Measurements from ENCODE around the gene TLCD3B.
"Not testable (repeated sequence)": the region's sequence is repeated elsewhere in the genome, so short reads cannot be mapped to it uniquely, and the experiment has no call there.

The TLCD3B gene

DNA sequence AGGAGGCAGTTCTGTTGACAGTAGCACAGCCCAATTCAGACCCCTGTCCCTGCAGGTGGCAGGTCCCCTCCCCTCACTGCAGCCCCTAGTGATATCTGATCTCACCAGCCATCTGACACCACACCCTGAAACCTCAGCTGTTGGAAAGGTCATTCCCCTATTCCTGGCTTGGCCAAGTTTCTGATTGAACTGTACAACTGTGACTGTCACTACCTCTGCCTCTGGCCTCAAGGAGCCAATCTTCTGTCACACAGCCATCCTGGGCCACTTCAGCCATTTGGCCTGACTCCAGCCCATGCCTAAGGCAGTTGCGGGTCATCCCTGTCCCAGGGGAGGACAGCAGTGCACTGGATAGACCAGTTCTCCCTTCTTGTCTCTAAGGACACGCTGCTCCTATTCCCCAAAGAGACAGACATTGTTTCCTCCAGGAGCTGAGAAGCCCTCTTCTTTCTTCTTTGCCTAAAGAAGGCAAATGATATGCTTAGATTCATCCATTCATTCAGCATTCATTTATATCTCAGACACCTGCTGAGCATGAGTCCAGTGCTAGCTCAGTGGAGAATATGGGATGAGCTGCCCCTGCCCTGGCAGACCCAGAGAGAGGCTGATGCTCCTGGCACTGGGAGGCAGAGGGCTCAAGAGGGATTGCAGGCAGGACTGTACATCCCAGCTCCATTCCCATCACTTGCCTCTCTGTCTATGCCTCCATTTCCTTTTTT, 29.9 kb upstream of the TLCD3B start:
- no peak for DNase-seq (ENCODE audit: low read depth in 2 of 2)

DNA sequence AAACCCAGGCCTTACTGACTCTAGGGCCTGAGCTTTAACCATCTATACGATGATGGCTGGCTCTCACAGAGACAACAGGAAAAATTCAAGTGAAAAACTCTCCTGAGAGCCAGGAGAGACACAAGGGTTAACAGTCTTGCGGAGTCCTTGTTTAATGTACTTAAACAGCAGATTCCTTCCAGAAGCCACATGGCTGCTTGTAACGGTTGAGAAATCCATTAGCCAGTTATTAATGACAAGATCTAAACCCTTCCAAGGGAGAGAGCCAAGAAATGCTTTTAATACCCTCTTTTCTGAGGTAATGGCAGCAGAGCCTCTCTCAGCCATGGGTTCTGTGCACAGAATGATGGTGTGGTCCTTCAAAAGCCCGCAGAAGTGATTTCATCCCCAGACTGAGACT, 29.3 kb upstream of the TLCD3B start:
- no peak for DNase-seq (ENCODE audit: low read depth in 2 of 2)

DNA sequence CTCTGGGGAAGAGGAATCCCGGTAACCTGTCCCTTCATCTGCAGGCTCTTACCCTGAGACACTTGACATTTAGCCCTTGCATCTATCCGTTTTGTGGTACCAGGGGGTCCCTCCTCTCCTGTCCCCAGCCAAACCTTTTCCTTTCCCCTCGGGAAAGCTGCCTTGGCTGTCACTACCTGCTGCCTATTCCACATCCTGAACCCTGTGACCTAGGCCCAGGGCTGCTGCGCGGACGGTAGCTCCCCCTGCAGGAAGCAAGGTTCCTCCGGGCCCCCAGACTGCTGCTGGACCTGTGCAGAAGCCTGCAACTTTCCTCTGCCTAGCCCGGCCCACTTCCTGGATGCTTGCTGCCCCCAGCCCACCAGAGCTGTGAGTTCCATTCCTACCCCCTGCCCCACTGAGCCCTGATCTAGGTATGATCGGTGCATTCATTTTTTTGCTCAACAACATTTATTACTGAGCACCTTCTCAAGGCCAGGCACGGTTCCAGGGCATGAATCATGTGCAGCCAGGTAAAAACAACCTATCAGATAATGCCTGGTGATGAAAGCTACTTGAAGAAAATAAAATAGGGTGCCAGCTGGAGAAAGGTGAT, 24.0 kb upstream of the TLCD3B start:
- peak in 1 of 2 donors; percentile 55 for DNase-seq (ENCODE audit: low read depth in 2 of 2)

DNA sequence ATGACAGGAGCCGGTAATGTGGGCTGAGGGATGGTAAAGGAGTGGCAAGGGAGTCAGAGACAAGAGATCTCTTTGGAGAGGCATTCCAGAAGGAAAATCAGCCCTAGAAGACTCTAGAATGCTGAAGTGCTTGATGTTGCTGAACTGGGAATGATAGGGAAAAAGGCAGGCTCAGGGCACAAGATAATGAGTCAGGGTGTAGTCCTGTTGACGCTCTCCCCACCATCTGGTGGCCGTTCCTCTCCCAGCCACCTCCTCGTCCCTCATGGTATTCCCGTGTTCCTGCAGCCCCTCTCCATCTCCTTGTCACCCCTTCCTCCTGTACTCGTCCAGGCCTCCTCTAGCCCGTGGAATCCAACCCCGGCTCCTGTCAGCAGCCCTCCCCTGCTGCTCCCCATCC, 23.4 kb upstream of the TLCD3B start:
- no peak for DNase-seq (ENCODE audit: low read depth in 2 of 2)

DNA sequence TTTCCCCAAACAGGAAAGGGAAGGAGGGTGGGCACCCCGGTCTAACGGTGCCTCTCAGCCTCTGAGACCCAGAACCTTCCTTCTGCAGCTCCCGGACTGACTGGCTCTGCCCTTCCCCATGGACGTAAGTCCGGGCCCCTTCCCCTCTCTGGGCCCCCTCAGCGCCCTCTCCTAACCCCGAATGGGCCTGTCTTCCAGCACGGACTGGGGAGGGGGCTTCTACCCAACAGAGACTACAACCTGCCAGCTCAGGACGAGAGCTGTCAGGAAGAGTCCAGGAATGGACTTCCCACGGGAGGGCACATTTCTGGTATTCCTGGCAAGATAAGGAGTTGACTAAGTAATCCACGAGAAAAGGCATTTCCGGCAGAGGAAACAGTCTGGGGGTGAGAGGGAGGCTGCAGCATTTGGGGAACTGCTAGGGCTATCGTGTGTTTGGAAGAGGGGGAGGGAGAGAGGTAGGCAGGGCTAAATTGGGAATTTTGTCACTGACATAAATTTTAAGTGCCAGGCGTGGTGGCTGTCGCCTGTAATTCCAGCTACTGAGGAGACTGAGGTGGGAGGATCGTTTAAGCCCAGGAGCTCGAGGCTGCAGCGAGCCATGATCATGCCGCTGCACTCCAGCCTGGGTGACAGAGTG, 22.4 kb upstream of the TLCD3B start:
- no peak for DNase-seq (ENCODE audit: low read depth in 2 of 2)

DNA sequence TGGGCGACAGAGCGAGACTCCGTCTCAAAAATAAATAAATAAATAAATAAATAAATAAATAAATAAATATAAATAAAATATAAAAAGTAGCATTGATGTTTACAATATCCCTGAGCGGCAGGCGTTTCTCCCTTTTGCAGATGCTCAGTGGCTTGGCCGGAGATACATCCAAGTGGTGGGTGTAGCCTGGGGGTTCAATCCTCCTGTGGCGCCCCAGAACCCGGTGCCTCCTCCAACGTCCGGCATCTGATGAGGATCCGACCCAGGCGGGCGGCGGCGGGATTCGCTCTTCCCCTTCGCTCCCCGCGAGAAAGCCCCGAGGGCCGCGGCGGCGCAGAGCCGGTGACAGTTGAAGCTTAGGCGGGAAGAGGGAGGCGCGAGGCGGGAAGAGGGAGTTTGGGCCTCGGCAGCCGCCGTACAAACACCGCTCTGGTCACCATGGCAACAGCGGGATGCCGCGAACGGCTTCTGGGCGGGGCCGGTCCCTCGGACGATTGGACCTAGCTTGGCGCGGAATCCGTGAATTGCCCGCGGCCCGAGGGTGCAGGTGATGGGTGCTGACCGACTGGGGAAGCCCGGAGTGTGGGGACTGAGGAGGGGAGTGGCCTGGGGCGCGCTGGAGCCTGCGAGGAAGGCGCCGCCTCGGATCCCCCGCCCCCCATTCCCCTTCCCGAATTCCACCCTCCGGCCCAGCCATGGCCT, 21.8 kb upstream of the TLCD3B start:
- peak; percentile 87 to 95 for DNase-seq (ENCODE audit: low read depth in 2 of 2)

DNA sequence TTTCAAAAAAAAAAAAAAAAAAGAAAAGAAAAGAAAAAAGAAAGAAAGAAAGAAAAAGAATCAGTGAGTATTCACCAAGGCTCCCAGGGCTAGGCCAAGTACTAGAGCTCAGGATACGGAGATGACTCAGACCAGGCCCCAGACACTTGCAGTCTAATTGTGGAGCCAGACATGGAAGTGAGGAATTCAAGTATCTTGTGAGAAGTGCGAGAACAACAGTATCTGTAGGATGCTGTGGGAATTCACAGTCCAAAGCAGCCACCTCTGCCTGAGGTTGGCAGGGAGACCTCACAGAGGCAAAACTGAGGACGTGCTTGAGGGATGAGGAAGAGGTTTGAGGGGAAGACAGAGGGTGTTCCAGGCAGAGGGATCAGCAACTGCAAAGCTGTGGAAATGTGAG, 20.4 kb upstream of the TLCD3B start:
- no peak for DNase-seq (ENCODE audit: low read depth in 2 of 2)

DNA sequence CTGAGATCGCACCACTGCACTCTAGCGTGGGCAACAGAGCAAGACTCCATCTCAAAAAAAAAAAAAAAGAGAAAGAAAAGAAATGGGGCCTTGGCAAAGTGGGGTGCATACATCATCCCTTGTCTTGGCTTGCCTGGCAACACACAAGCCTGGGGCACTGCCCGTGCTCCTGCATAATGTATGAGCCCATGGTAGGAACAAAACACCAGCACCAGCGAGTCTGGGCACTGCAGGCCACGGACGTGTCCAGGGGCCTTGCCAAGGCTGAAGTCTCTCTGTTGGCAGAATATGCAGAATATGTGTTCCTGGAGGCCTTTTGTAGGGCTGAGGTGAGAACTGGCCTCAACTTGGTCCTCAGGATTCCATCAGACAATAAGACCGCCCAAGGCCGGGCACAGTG, 18.8 kb upstream of the TLCD3B start:
- no peak for DNase-seq (ENCODE audit: low read depth in 2 of 2)

DNA sequence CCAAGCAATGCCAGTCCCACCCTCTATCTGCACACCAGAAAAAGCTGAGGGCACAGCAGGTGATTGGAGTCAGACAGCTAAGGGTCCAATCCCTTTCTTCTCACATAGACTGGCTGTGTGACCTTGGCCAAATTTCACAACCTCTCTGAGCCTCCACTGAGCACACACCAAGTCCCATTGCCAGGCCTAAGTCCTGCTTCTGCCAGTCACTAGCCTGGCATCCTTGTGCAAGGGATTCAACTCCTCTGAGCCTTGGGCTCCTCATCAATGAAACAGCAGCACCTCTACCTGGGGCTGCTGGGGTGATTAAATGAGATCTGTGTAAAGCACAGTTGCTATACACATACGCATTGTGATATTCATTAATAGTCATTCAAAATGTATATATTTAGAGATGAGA, 15.5 kb upstream of the TLCD3B start:
- DNase-seq (ENCODE audit: low read depth in 2 of 2): no peak

DNA sequence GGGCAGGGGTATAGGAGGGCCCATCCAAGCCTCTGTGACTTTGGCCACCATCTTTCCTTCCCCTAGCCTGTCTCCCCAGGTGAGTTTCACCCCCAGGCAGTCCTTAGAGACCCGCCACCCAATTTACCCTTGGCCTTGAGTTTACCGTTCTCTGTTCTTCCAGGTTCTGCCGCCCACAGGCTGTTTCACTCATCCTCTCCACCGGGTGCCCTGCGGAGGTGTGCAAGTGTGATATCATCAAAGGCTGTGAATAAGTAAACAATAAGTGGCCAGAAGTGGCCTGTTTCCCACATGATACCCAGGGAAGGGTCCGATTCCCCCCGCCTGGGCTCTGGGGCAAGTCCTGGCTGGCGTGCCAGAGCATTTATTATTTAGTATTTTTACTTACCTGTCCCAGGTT, 15.1 kb upstream of the TLCD3B start:
- DNase-seq (ENCODE audit: low read depth in 2 of 2): no peak

DNA sequence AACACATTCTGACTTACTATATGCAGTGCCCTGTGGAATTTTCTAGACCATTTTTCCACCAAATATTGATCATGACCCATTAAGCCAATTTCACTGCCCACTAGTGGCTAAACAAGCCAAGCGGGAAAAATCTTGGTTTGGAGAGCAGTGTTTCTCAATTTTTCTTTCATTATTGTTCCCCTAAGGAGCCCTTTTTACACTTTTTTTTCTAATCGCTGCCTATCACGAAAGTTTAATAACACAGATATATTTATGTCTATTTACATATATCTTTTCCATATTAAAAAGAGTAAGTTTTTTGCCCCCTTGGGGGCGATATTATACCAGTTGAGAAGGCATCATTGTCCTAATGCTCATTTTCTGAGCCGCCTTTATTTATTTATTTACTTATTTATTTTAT, 10.8 kb upstream of the TLCD3B start:
- DNase-seq (ENCODE audit: low read depth in 2 of 2): no peak

DNA sequence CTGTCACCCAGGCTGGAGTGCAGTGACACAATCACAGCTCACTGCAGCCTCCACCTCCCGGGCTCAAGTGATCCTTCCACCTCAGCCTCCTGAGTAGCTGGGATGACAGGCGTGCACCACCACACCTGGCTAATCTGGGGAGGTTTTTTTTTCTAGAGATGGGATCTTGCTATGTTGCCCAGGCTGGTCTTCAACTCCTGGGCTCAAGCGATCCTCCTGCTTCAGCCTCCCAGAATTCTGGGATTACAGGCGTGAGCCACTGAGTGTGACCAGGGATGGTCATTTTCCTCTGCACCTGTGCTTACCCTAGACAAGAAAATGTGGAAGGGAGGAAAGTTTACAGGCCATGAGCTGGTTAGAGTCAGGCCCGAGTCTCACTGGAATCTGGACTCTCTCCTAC, 9.6 kb upstream of the TLCD3B start:
- DNase-seq (ENCODE audit: low read depth in 2 of 2): not testable (repeated sequence)

DNA sequence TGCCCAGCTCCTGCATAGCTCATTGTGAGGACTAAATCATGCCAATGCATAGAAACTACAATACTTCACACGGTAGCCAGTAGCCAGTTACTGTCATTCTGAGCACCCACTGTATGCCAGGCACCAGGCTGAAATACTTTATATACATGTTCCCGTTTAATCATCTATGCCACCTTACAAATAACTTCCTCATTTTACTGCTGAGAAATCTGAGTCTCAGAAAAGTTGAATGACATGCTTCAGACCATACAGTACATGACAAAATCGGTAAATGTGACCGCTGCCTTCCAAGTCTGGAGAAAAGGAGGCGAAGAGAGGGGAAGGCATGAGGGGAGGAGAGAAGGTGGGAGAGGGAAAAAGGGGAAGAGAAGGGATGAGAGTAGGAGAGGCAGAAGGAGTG, 9.2 kb upstream of the TLCD3B start:
- DNase-seq (ENCODE audit: low read depth in 2 of 2): no peak

DNA sequence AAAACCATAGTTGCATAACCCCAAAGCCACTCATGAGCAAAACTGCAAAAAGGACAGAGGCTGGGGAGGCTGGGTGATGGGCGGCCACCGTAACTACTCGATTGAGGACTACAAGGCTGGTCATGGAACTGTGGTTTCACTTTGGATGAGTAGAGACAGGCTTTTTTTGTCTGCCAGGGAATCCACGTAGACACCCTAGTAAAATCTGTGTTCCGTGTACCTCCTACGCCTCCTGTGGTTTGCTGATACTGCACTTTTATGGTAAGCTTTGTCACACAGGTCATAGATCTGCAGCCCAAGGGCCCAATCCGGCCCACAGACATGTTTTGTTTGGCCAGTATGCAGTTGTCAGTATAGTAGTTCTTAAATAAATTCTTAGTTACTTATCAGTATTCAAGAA, 2.2 kb upstream of the TLCD3B start:
- DNase-seq (ENCODE audit: low read depth in 2 of 2): no peak

DNA sequence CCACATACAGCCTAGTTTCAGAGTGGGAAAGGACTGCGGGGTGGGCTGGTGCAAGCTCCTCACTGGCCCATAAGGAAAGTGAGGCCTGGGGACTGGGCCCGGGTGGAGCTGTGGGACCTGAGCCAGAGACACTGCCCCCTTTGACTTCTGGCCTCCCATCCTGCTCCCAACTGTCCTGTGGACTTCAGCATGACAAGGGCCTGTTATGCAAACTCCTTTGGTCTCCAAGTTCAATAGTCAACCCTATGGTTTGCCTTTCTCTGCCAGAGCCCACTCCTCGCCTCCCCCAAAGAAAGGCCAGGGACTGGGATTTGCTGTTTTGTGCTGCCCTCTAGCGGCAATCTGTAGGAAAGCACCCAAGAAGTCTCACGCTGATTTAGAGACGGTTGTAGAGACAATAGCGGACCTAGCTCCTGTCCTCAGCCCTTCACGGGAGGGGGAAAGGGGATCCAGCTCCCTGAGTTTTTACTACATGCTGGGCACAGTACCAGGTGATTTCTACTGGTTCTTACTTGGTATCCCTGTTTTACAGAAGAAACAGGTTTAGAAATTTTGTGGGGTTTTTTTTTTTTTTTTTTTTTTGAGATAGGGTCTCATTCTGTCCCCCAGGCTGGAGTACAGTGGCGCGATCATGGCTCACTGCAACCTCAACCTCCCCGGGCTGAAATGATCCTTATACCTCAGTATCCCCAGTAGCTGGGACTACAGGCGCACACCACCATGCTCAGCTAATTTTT, 1.2 kb upstream of the TLCD3B start:
- DNase-seq (ENCODE audit: low read depth in 2 of 2): peak; percentile 47

DNA sequence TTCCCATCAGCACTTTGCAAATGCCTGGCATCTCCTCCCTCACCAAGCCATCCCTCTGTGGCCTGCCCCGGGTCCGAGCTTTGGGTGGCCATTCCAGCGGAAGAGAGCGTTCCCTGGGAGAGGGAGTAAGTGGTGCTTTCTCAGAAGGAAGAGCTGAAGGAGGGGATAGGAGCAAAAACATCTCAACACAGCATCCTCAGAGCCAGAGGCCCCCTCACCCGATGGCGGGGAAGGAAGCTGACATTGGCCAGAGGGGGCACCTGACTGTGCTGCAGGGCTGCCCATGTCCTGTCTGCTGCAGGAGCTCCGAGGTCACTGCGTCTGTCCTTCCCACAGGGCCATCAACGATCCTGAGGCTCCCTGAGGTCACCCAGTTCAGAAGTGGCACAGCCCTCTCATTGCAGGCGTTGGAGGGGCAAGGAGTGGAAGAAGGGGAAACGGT, 427 bp upstream of the TLCD3B start:
- no peak for DNase-seq (ENCODE audit: low read depth in 2 of 2)

DNA sequence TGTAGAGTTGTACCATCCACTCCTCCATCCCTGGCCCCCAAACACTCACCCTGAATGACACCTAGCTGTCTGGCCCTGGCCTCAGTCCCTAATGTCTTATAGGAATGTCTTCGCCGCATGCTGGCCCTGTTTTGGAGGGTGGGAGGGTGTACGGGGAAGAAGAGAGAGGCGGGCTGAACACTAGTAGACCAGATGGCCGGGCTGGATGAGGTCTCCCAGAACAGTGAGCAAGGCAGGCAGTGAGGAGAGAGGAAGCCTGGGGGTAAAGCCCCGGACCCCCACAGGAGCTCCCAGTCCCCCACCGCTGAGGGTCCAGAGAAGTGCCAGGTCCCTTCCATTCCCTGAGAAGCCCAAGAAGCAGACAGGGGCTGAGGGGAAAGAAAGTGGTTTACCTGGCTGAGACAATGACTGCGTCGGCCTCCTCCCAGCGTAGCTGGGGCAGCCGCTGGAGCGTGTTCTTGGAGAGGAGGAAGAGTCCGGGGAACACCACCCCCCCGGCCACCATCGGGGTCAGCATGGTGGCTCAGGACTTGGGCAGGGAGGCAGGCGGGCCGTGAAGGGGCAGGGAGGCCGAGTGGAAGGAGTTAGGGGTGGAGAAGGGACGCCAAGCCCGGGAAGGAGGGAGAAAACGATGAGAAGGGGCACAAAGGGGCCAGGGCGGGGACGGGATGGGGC, 923 bp downstream of the TLCD3B start:
- no peak for DNase-seq (ENCODE audit: low read depth in 2 of 2)

DNA sequence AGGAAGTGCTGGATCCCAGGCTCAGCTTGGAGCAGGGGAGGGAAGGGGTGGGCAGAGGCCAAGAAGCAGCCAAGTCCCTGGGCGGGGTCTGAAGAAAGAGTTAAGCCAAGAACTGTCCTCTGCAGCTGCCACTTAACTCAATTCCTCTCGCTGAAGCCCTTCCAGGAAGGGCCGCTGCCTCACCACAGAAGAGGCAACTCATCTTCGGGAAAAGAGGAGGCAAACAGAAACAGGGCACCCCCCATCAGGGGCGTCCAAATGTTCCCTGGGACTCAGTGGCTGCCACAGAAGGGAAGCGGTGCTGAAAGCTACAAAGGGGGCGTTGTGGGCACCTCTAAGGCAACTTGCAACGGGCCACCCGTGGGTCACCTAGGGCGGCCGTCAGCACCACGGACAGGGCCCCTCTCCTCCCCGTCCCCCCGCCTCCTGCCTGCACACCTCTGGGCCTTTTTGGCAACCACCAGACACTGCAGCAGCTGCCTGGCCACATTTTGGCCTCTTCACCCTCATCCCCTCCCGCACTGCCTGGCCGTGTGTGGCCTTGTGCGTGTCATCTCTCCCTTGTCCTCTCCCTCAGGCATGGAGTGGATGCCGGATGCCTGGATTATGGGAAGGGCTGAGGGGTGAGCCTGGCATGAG, 2.5 kb downstream of the TLCD3B start:
- no peak for DNase-seq (ENCODE audit: low read depth in 2 of 2)

DNA sequence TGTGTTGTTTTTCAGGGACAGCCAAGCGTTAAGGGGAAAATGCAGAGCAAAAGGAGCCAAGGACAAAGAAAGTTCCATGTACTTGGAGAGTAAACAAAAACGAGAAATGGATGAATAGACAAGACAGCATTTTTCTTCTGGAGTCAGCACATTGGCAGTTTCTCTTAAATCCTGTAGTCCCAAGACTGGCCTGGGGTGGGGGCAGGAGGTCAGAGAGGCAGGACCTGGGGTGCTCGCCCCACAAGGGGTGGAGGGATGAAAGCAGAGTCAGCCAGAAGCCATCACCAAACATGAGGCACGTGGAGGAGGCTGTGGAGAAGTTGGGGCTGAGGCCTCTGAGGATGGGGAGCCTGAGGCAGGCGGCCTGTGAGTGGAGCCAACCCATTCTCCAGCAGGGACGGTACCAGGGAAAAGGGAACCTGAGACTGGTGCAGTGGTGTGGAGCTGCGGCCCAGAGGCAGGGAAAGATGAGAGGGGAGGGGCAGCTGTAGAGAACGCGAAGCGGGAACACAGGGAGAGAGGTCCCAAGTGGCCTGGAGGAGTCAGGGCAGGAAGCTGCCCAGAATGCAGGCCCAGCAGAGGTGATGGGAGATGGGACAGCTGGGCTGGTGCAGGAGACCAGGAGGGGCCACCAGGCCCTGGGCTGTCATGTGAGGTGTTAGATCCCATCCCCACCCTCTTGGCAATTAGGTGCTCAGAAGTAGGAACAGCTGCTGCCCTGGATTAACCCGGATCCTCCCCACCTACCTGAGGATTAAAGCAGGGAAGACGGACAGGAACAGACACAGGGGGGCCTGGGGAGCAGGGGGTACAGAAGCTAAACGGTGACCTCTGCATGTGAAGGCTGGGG, 3.3 kb downstream of the TLCD3B start:
- DNase-seq (ENCODE audit: low read depth in 2 of 2): no peak

DNA sequence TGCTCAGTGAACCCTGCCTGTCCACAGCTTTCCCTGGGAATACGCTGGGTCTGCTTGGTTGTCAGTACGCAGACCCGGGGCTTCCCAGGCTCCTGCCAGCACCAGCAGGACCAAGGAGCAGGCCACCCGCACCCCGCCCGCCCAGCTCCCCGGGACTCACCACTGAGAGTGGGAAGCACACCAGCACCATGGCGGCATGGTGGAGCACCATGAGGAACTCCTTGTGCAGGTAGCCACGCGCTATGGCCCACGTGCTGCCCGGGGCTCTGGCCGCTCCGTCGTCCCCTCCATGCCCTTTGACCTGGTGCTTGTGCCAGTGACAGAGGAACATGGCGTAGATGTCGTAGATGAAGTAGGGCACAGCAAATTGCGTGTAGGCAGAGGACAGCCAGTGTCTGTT, 4.6 kb downstream of the TLCD3B start:
- no peak for DNase-seq (ENCODE audit: low read depth in 2 of 2)

All from activated CD4-positive, alpha-beta T cell treated with anti-CD3 and anti-CD28 coated beads for 24 hours (primary cell).